Muscle layer of colon (tissue), 2 donors: Measurements from ENCODE around the gene ATAD3B.
"Not testable (repeated sequence)": the region's sequence is repeated elsewhere in the genome, so short reads cannot be mapped to it uniquely, and the experiment has no call there.

Experiments
- H3K27ac ChIP-seq: one replicate; pipeline ENCODE4 v1.7.0; 2013; ENCODE audit warnings: low read depth, mild to moderate bottlenecking, low read length, moderate library complexity
- H3K27me3 ChIP-seq, 2 donors: one replicate each; pipeline ENCODE4 v1.7.0; 2013; ENCODE audit warnings: low read length in 2 of 2, mild to moderate bottlenecking in 2 of 2; ENCODE audit not compliant: insufficient read depth in 2 of 2, control insufficient read depth in 1 of 2
- H3K36me3 ChIP-seq: one replicate; pipeline ENCODE4 v1.7.0; 2013; ENCODE audit warnings: mild to moderate bottlenecking, low read length; ENCODE audit not compliant: insufficient read depth
- H3K4me1 ChIP-seq: one replicate; pipeline ENCODE4 v1.7.0; 2013; ENCODE audit warnings: mild to moderate bottlenecking, low read length; ENCODE audit not compliant: insufficient read depth
- H3K4me3 ChIP-seq, 2 donors: one replicate each; pipeline ENCODE4 v1.7.0; 2013; ENCODE audit warnings: low read length in 2 of 2, low read depth in 1 of 2, mild to moderate bottlenecking in 1 of 2, moderate library complexity in 1 of 2
- H3K9ac ChIP-seq: one replicate; pipeline ENCODE4 v1.7.0; 2013; ENCODE audit warnings: low read length
- H3K9me3 ChIP-seq: one replicate; pipeline ENCODE4 v1.7.0; 2013; ENCODE audit warnings: mild to moderate bottlenecking, low read length
- donor health status: abdominal sarcoma.
- donor health status: Adenocarcinoma of cecum.

The ATAD3B gene

GRCh38 chr1:1489231-1489630 lies 17.7 kb downstream of the ATAD3B start:
- Histone ChIP-seq H3K27me3 (no peaks in the 10 kb centered on the region), H3K36me3 (peaks cover 28% of the 10 kb centered on the region), H3K9me3 (no peaks in the 10 kb centered on the region), H3K9ac (no peak overlapping the region), H3K4me1 (no peaks in the 10 kb centered on the region), H3K27ac (no peak overlapping the region), H3K4me3 (no peak overlapping the region)

GRCh38 chr1:1489861-1490260 lies 18.3 kb downstream of the ATAD3B start:
- Histone ChIP-seq H3K4me3 (no peak overlapping the region), H3K9ac (no peak overlapping the region), H3K36me3 (peaks cover 28% of the 10 kb centered on the region), H3K9me3 (no peaks in the 10 kb centered on the region), H3K27ac (no peak overlapping the region), H3K27me3 (no peaks in the 10 kb centered on the region), H3K4me1 (no peaks in the 10 kb centered on the region)

- peaks cover 28% of the 10 kb centered on the region for H3K36me3 ChIP-seq
Observed at GRCh38 chr1:1490633-1491230, 19.2 kb downstream of the ATAD3B start.

GRCh38 chr1:1491601-1492000 lies 20.0 kb downstream of the ATAD3B start:
- Histone ChIP-seq H3K4me3 (no peak overlapping the region), H3K36me3 (peaks cover 28% of the 10 kb centered on the region), H3K27ac (no peak overlapping the region), H3K9me3 (no peaks in the 10 kb centered on the region), H3K4me1 (no peaks in the 10 kb centered on the region), H3K27me3 (no peaks in the 10 kb centered on the region), H3K9ac (no peak overlapping the region)

More at GRCh38 chr1:1490633-1491230, 19.2 kb downstream of the ATAD3B start:
- Histone ChIP-seq H3K27ac (no peak overlapping the region), H3K9ac (no peak overlapping the region), H3K4me3 (no peak overlapping the region), H3K27me3 (no peaks in the 10 kb centered on the region), H3K9me3 (no peaks in the 10 kb centered on the region), H3K4me1 (no peaks in the 10 kb centered on the region)

GRCh38 chr1:1494311-1494710 lies 22.7 kb downstream of the ATAD3B start:
- H3K9me3 ChIP-seq, H3K27ac ChIP-seq, H3K27me3 ChIP-seq, H3K9ac ChIP-seq, H3K4me3 ChIP-seq, H3K4me1 ChIP-seq: not testable (repeated sequence)
- H3K36me3 ChIP-seq = peaks cover 17% of the 10 kb centered on the region

GRCh38 chr1:1495461-1495975 lies 24.0 kb downstream of the ATAD3B start:
- not testable (repeated sequence) for H3K9ac ChIP-seq, H3K27ac ChIP-seq, H3K27me3 ChIP-seq, H3K4me1 ChIP-seq, H3K4me3 ChIP-seq, H3K9me3 ChIP-seq
- peaks cover 13% of the 10 kb centered on the region for H3K36me3 ChIP-seq

GRCh38 chr1:1504777-1505365 lies 33.3 kb downstream of the ATAD3B start:
- H3K9ac ChIP-seq, H3K4me1 ChIP-seq, H3K27me3 ChIP-seq, H3K36me3 ChIP-seq, H3K9me3 ChIP-seq, H3K27ac ChIP-seq, H3K4me3 ChIP-seq: not testable (repeated sequence)

- H3K27me3 ChIP-seq, H3K27ac ChIP-seq, H3K9ac ChIP-seq, H3K36me3 ChIP-seq, H3K4me3 ChIP-seq, H3K4me1 ChIP-seq, H3K9me3 ChIP-seq: not testable (repeated sequence)
Observed at GRCh38 chr1:1505366-1505798, 33.8 kb downstream of the ATAD3B start.

- not testable (repeated sequence) for H3K4me1 ChIP-seq, H3K9ac ChIP-seq, H3K27ac ChIP-seq, H3K36me3 ChIP-seq, H3K4me3 ChIP-seq, H3K27me3 ChIP-seq, H3K9me3 ChIP-seq
Observed at GRCh38 chr1:1505801-1506200, 34.2 kb downstream of the ATAD3B start.

- Histone ChIP-seq H3K4me1 (peaks cover 7% of the 10 kb centered on the region), H3K27me3 (no peaks in the 10 kb centered on the region), H3K4me3 (no peak overlapping the region), H3K9me3 (no peaks in the 10 kb centered on the region), H3K27ac (no peak overlapping the region), H3K9ac (no peak overlapping the region), H3K36me3 (no peaks in the 10 kb centered on the region)
Observed at GRCh38 chr1:1507305-1507704, 35.7 kb downstream of the ATAD3B start.

- H3K4me3 ChIP-seq, H3K27me3 ChIP-seq, H3K9me3 ChIP-seq, H3K4me1 ChIP-seq, H3K27ac ChIP-seq, H3K36me3 ChIP-seq, H3K9ac ChIP-seq: not testable (repeated sequence)
Observed at GRCh38 chr1:1508775-1509464, 37.4 kb downstream of the ATAD3B start.

- H3K9me3 ChIP-seq, H3K27ac ChIP-seq, H3K36me3 ChIP-seq, H3K27me3 ChIP-seq, H3K4me1 ChIP-seq, H3K9ac ChIP-seq, H3K4me3 ChIP-seq: not testable (repeated sequence)
Observed at GRCh38 chr1:1509465-1509850, 37.9 kb downstream of the ATAD3B start.
